NCI-H524 treated with DMSO at 0.1 percent for 48 hours (cell line): ENCODE data around the gene PSMD2.

Experiments
- DNase-seq: peaks from one replicate; lab custom pipeline; 2025; lab: John Stamatoyannopoulos, UW

The PSMD2 gene

GRCh38 chr3:184357248-184358123, 58.4 kb downstream of the PSMD2 start:
- DNase-seq, result no peak

- no peak for DNase-seq
Measured at GRCh38 chr3:184358124-184358767, 59.2 kb downstream of the PSMD2 start.
